Mesenchymal stem cell (in vitro differentiated cells and primary cell): Measurements from ENCODE around the gene ORAI3.

Experiments used
- DNase-seq: peaks from one replicate; pipeline ENCODE4 v3.0.0-alpha.2; 2013
- H2AFZ ChIP-seq: one replicate; pipeline ENCODE4 v1.6.1; 2013; ENCODE audit warnings: low read depth, mild to moderate bottlenecking, control low read depth, inconsistent platforms, low read length, moderate library complexity
- H2AK5ac ChIP-seq: 2 replicates; pipeline ENCODE4 v1.6.1; 2013; ENCODE audit warnings: low read length, moderate library complexity, mild to moderate bottlenecking, inconsistent platforms; ENCODE audit not compliant: severe bottlenecking
- H2BK120ac ChIP-seq: one replicate; pipeline ENCODE4 v1.6.1; 2013; ENCODE audit warnings: low read depth, mild to moderate bottlenecking, inconsistent platforms, low read length, moderate library complexity
- H2BK12ac ChIP-seq, 2 experiments: one replicate each; pipeline ENCODE4 v1.6.1; 2013; ENCODE audit warnings: inconsistent platforms in 2 of 2, low read length in 2 of 2, mild to moderate bottlenecking in 2 of 2, moderate library complexity in 2 of 2, control low read depth in 1 of 2
- H2BK15ac ChIP-seq: one replicate; pipeline ENCODE4 v1.6.1; 2013; ENCODE audit warnings: mild to moderate bottlenecking, low read depth, inconsistent platforms; ENCODE audit not compliant: poor library complexity, severe bottlenecking
- H2BK5ac ChIP-seq: 2 replicates; pipeline ENCODE4 v1.6.1; 2013; ENCODE audit warnings: low read depth, mild to moderate bottlenecking, low read length, control low read depth, inconsistent platforms; ENCODE audit not compliant: poor library complexity, severe bottlenecking
- H3K14ac ChIP-seq, 2 experiments: one replicate each; pipeline ENCODE4 v1.6.1; 2013; ENCODE audit warnings: inconsistent platforms in 2 of 2, low read length in 2 of 2, control low read depth in 1 of 2, mild to moderate bottlenecking in 1 of 2, moderate library complexity in 1 of 2
- H3K18ac ChIP-seq, 2 experiments: one replicate each; pipeline ENCODE4 v1.6.1; 2013; ENCODE audit warnings: inconsistent platforms in 2 of 2, low read length in 2 of 2, control low read depth in 1 of 2, low read depth in 1 of 2, mild to moderate bottlenecking in 1 of 2
- H3K23ac ChIP-seq, 2 experiments: one replicate each; pipeline ENCODE4 v1.6.1; 2013; ENCODE audit warnings: inconsistent platforms in 2 of 2, low read length in 2 of 2, mild to moderate bottlenecking in 2 of 2, moderate library complexity in 2 of 2, control low read depth in 1 of 2
- H3K27ac ChIP-seq: 2 replicates; pipeline ENCODE4 v1.5.1; 2013; ENCODE audit warnings: mild to moderate bottlenecking, moderate library complexity, low read length, control low read depth, inconsistent platforms; ENCODE audit not compliant: poor library complexity, severe bottlenecking
- H3K27me3 ChIP-seq, 2 experiments: 2 replicates each; pipeline versions ENCODE4 v1.6.1 to v1.7.0; 2013; ENCODE audit warnings: low read length in 2 of 2, mild to moderate bottlenecking in 2 of 2, moderate library complexity in 2 of 2, control low read depth in 1 of 2, inconsistent platforms in 1 of 2; ENCODE audit not compliant: control insufficient read depth in 1 of 2, insufficient read depth in 1 of 2
- H3K36me3 ChIP-seq, 2 experiments: 2 replicates each; pipeline versions ENCODE4 v1.6.1 to v1.7.0; 2013; ENCODE audit warnings: low read length in 2 of 2, control low read depth in 1 of 2, inconsistent platforms in 1 of 2, low read depth in 1 of 2, mild to moderate bottlenecking in 1 of 2; ENCODE audit not compliant: insufficient read depth in 2 of 2, control insufficient read depth in 1 of 2
- H3K4ac ChIP-seq, 2 experiments: one replicate each; pipeline ENCODE4 v1.6.1; 2013; ENCODE audit warnings: inconsistent platforms in 2 of 2, low read length in 2 of 2, mild to moderate bottlenecking in 2 of 2, moderate library complexity in 2 of 2, control low read depth in 1 of 2, low read depth in 1 of 2
- H3K4me1 ChIP-seq: 2 replicates; pipeline ENCODE4 v1.6.1; 2013; ENCODE audit warnings: low read depth, low read length, control low read depth; ENCODE audit not compliant: control insufficient read depth, insufficient read depth
- H3K4me2 ChIP-seq: 2 replicates; pipeline ENCODE4 v1.6.1; 2013; ENCODE audit warnings: low read length, mild to moderate bottlenecking, inconsistent platforms; ENCODE audit not compliant: poor library complexity, severe bottlenecking
- H3K4me3 ChIP-seq, 2 experiments: 2 replicates each; pipeline versions ENCODE4 v1.5.1 to v1.7.0; 2013; ENCODE audit warnings: low read length in 2 of 2, mild to moderate bottlenecking in 2 of 2, control low read depth in 1 of 2, low read depth in 1 of 2; ENCODE audit not compliant: insufficient read depth in 1 of 2
- H3K79me1 ChIP-seq: replicated peaks from 2 replicates; pipeline ENCODE4 v1.6.1; 2013; ENCODE audit warnings: mild to moderate bottlenecking, control low read depth, low read length, inconsistent platforms; ENCODE audit not compliant: poor library complexity, severe bottlenecking
- H3K9ac ChIP-seq: 2 replicates; pipeline ENCODE4 v1.7.0; 2013; ENCODE audit warnings: mild to moderate bottlenecking, low read length, moderate library complexity
- H3K9me3 ChIP-seq: 2 replicates; pipeline ENCODE4 v1.7.0; 2013; ENCODE audit warnings: mild to moderate bottlenecking, low read length; ENCODE audit not compliant: control insufficient read depth
- H4K8ac ChIP-seq: one replicate; pipeline ENCODE4 v1.6.1; 2013; ENCODE audit warnings: inconsistent platforms, mild to moderate bottlenecking, low read length, moderate library complexity
- H4K91ac ChIP-seq: one replicate; pipeline ENCODE4 v1.6.1; 2013; ENCODE audit warnings: mild to moderate bottlenecking, low read length, inconsistent platforms
- WGBS: methylation state at CpG from one replicate; pipeline ENCODE4 v1.1.7; 2013; ENCODE audit warnings: mixed read lengths; 5-methylcytosine and 5-hydroxymethylcytosine counted together

The ORAI3 gene

DNA sequence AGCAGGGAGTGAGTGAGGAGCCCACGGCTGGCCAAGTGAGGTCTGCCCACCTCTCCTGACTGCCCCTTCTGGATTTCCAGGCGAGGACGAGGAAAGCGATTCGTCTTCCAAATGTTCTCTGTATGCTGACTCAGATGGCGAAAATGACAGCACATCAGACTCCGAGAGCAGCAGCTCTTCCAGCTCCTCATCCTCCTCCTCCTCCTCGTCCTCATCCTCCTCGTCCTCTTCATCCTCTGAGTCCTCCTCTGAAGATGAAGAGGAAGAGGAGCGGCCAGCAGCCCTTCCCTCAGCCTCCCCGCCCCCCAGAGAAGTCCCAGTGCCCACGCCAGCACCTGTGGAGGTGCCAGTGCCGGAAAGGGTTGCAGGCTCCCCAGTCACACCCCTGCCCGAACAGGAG is 22.4 kb downstream of the ORAI3 start:
- H3K9me3 ChIP-seq = no peaks in the 10 kb centered on the region
- H3K4me1 ChIP-seq = peaks cover 5% of the 10 kb centered on the region
- no peak overlapping the region for H3K18ac ChIP-seq
- no peak overlapping the region for H3K23ac ChIP-seq
- no peak overlapping the region for H2BK5ac ChIP-seq
- H3K4ac ChIP-seq = no peak overlapping the region
- no peak overlapping the region for H3K4me3 ChIP-seq
- WGBS = 96% methylated on average over 14 of the region's 14 CpGs
- H3K27me3 ChIP-seq = no peaks in the 10 kb centered on the region
- H2BK120ac ChIP-seq = no peak overlapping the region
- H2BK12ac ChIP-seq = no peak overlapping the region
- DNase-seq = no peak
- no peak overlapping the region for H2AK5ac ChIP-seq
- peaks cover 39% of the 10 kb centered on the region for H3K79me1 ChIP-seq
- no peak overlapping the region for H4K8ac ChIP-seq
- peaks cover 86 to 87% of the 10 kb centered on the region in 2 experiments for H3K36me3 ChIP-seq
- H3K14ac ChIP-seq = no peak overlapping the region
- no peak overlapping the region for H2BK15ac ChIP-seq
- no peak overlapping the region for H2AFZ ChIP-seq
- no peak overlapping the region for H3K27ac ChIP-seq
- H3K9ac ChIP-seq = no peak overlapping the region
- no peak overlapping the region for H3K4me2 ChIP-seq
- H4K91ac ChIP-seq = no peak overlapping the region

DNA sequence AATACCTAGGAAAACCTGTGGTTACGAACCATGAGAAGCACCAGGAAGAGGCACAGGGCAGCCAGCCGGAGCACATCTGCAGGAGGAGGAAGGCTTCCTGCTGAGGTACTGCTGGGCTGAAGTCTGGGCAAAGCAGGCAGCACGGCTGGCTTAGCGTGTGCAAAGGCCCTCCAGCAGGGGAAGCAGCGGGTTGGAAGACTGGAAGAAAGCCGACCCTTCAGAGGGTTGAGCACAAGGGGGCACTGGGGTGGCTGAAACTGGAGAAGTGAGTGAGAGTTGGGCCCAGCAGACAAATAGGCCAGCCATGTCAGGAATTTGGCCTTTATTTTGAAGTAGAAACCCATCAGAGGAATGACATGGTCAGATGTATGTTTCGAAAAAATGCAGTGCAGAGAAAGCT is 24.0 kb downstream of the ORAI3 start:
- no peak overlapping the region for H2BK120ac ChIP-seq
- no peak overlapping the region for H4K8ac ChIP-seq
- H3K4ac ChIP-seq = no peak overlapping the region
- no peak overlapping the region for H3K18ac ChIP-seq
- DNase-seq = peak; percentile 26
- peaks cover 88 to 89% of the 10 kb centered on the region in 2 experiments for H3K36me3 ChIP-seq
- H3K79me1 ChIP-seq = peaks cover 34% of the 10 kb centered on the region
- H3K4me2 ChIP-seq = no peak overlapping the region
- 85% methylated on average over 7 of the region's 7 CpGs for WGBS
- no peak overlapping the region for H2BK15ac ChIP-seq
- no peak overlapping the region for H2AK5ac ChIP-seq
- H3K14ac ChIP-seq = no peak overlapping the region
- H2BK12ac ChIP-seq = no peak overlapping the region
- no peaks in the 10 kb centered on the region for H3K27me3 ChIP-seq
- no peak overlapping the region for H2BK5ac ChIP-seq
- H4K91ac ChIP-seq = no peak overlapping the region
- H3K4me3 ChIP-seq = no peak overlapping the region
- H3K23ac ChIP-seq = no peak overlapping the region
- H2AFZ ChIP-seq = no peak overlapping the region
- no peak overlapping the region for H3K27ac ChIP-seq
- H3K4me1 ChIP-seq = peaks cover 8% of the 10 kb centered on the region
- H3K9ac ChIP-seq = no peak overlapping the region
- H3K9me3 ChIP-seq = no peaks in the 10 kb centered on the region

- H2AFZ ChIP-seq = no peak overlapping the region
- 93% methylated on average over 6 of the region's 6 CpGs for WGBS
- no peak overlapping the region for H2BK15ac ChIP-seq
- no peak overlapping the region for H2BK12ac ChIP-seq
- no peaks in the 10 kb centered on the region for H3K9me3 ChIP-seq
- no peak overlapping the region for H4K91ac ChIP-seq
- no peaks in the 10 kb centered on the region for H3K27me3 ChIP-seq
- H4K8ac ChIP-seq = no peak overlapping the region
- no peak overlapping the region for H2BK5ac ChIP-seq
- H3K4ac ChIP-seq = no peak overlapping the region
- peaks cover 86 to 92% of the 10 kb centered on the region in 2 experiments for H3K36me3 ChIP-seq
- H3K23ac ChIP-seq = no peak overlapping the region
- H3K14ac ChIP-seq = no peak overlapping the region
- H2AK5ac ChIP-seq = no peak overlapping the region
- H2BK120ac ChIP-seq = no peak overlapping the region
- no peak overlapping the region for H3K4me2 ChIP-seq
- no peak overlapping the region for H3K4me3 ChIP-seq
- H3K9ac ChIP-seq = no peak overlapping the region
- H3K4me1 ChIP-seq = peaks cover 8% of the 10 kb centered on the region
- no peak overlapping the region for H3K18ac ChIP-seq
- DNase-seq = no peak
- H3K27ac ChIP-seq = no peak overlapping the region
- H3K79me1 ChIP-seq = peaks cover 44% of the 10 kb centered on the region
Measured at GRCh38 chr16:30974348-30974747, 25.5 kb downstream of the ORAI3 start.

GRCh38 chr16:30976486-30976885 is 27.6 kb downstream of the ORAI3 start:
- no peak for DNase-seq
- no peak overlapping the region for H2AFZ ChIP-seq
- H3K9me3 ChIP-seq = no peaks in the 10 kb centered on the region
- H2AK5ac ChIP-seq = no peak overlapping the region
- peaks cover 86 to 95% of the 10 kb centered on the region in 2 experiments for H3K36me3 ChIP-seq
- H3K9ac ChIP-seq = no peak overlapping the region
- H3K27me3 ChIP-seq = no peaks in the 10 kb centered on the region
- H4K8ac ChIP-seq = no peak overlapping the region
- H2BK120ac ChIP-seq = no peak overlapping the region
- H3K27ac ChIP-seq = no peak overlapping the region
- H4K91ac ChIP-seq = no peak overlapping the region
- H3K4me1 ChIP-seq = peaks cover 8% of the 10 kb centered on the region
- H3K14ac ChIP-seq = no peak overlapping the region
- peaks cover 40% of the 10 kb centered on the region for H3K79me1 ChIP-seq
- H3K4me3 ChIP-seq = no peak overlapping the region
- H3K18ac ChIP-seq = no peak overlapping the region
- H2BK12ac ChIP-seq = no peak overlapping the region
- H3K23ac ChIP-seq = no peak overlapping the region
- no peak overlapping the region for H3K4ac ChIP-seq
- no peak overlapping the region for H3K4me2 ChIP-seq
- H2BK5ac ChIP-seq = no peak overlapping the region
- 98% methylated on average over 4 of the region's 4 CpGs for WGBS
- H2BK15ac ChIP-seq = no peak overlapping the region
